ENCODE measurements around the gene CNTN5.

The CNTN5 gene

GRCh38 chr11:100296051-100296679, 1275.4 kb downstream of the CNTN5 start:
- no peaks in the 10 kb centered on the region for H3K4me1 ChIP-seq (ENCODE audit: control insufficient read depth, insufficient read depth, low read depth, low read length)
- H2AFZ ChIP-seq (ENCODE audit: low read depth, low read length): no peak overlapping the region
- H4K8ac ChIP-seq (ENCODE audit: low read length): no peak overlapping the region
- WGBS: 100% methylated on average over 1 of the region's 5 CpGs
- no peak overlapping the region for H2AK5ac ChIP-seq (ENCODE audit: low read length, severe bottlenecking)
- H3K14ac ChIP-seq (ENCODE audit: low read length in 2 of 2): no peak overlapping the region
- H3K18ac ChIP-seq (ENCODE audit: low read depth in 1 of 2, low read length in 2 of 2): no peak overlapping the region
- DNase-seq: no peak
- no peak overlapping the region for H3K4me3 ChIP-seq (ENCODE audit: insufficient read depth in 1 of 2, low read depth in 1 of 2, low read length in 2 of 2)
- H3K79me1 ChIP-seq (replicated peaks; ENCODE audit: low read length, poor library complexity, severe bottlenecking): no peaks in the 10 kb centered on the region
- no peak overlapping the region for H3K4ac ChIP-seq (ENCODE audit: low read depth in 1 of 2, low read length in 2 of 2)
- H4K91ac ChIP-seq (ENCODE audit: low read length): no peak overlapping the region
- no peak overlapping the region for H2BK120ac ChIP-seq (ENCODE audit: low read depth, low read length)
- H3K27me3 ChIP-seq (ENCODE audit: control insufficient read depth in 1 of 2, insufficient read depth in 1 of 2, low read length in 2 of 2): no peaks in the 10 kb centered on the region
- H2BK12ac ChIP-seq (ENCODE audit: low read length in 2 of 2): no peak overlapping the region
- no peaks in the 10 kb centered on the region for H3K36me3 ChIP-seq (ENCODE audit: control insufficient read depth in 1 of 2, insufficient read depth in 2 of 2, low read depth in 1 of 2, low read length in 2 of 2)
- H3K9me3 ChIP-seq (ENCODE audit: control insufficient read depth, low read length): no peaks in the 10 kb centered on the region
- no peak overlapping the region for H3K23ac ChIP-seq (ENCODE audit: low read length in 2 of 2)
- no peak overlapping the region for H2BK5ac ChIP-seq (ENCODE audit: low read depth, low read length, poor library complexity, severe bottlenecking)
- H3K27ac ChIP-seq (ENCODE audit: low read length, poor library complexity, severe bottlenecking): no peak overlapping the region
- no peak overlapping the region for H3K4me2 ChIP-seq (ENCODE audit: low read length, poor library complexity, severe bottlenecking)
- H2BK15ac ChIP-seq (ENCODE audit: low read depth, poor library complexity, severe bottlenecking): no peak overlapping the region
- H3K9ac ChIP-seq (ENCODE audit: low read length): no peak overlapping the region

- Histone ChIP-seq H2BK5ac (ENCODE audit: low read depth, low read length, poor library complexity, severe bottlenecking) (no peak overlapping the region), H2AFZ (ENCODE audit: low read depth, low read length) (no peak overlapping the region), H3K9ac (ENCODE audit: low read length) (no peak overlapping the region), H4K91ac (ENCODE audit: low read length) (no peak overlapping the region), H2BK12ac (ENCODE audit: low read length in 2 of 2) (no peak overlapping the region), H3K36me3 (ENCODE audit: control insufficient read depth in 1 of 2, insufficient read depth in 2 of 2, low read depth in 1 of 2, low read length in 2 of 2) (no peaks in the 10 kb centered on the region), H3K9me3 (ENCODE audit: control insufficient read depth, low read length) (no peaks in the 10 kb centered on the region), H3K4me1 (ENCODE audit: control insufficient read depth, insufficient read depth, low read depth, low read length) (no peaks in the 10 kb centered on the region), H3K4me3 (ENCODE audit: insufficient read depth in 1 of 2, low read depth in 1 of 2, low read length in 2 of 2) (no peak overlapping the region), H2BK15ac (ENCODE audit: low read depth, poor library complexity, severe bottlenecking) (no peak overlapping the region), H3K79me1 (replicated peaks; ENCODE audit: low read length, poor library complexity, severe bottlenecking) (no peaks in the 10 kb centered on the region), H3K23ac (ENCODE audit: low read length in 2 of 2) (no peak overlapping the region), H3K4me2 (ENCODE audit: low read length, poor library complexity, severe bottlenecking) (no peak overlapping the region), H4K8ac (ENCODE audit: low read length) (no peak overlapping the region), H3K27me3 (ENCODE audit: control insufficient read depth in 1 of 2, insufficient read depth in 1 of 2, low read length in 2 of 2) (no peaks in the 10 kb centered on the region), H3K27ac (ENCODE audit: low read length, poor library complexity, severe bottlenecking) (peak overlapping the region; percentile 60), H3K18ac (ENCODE audit: low read depth in 1 of 2, low read length in 2 of 2) (no peak overlapping the region), H2AK5ac (ENCODE audit: low read length, severe bottlenecking) (no peak overlapping the region), H2BK120ac (ENCODE audit: low read depth, low read length) (no peak overlapping the region), H3K4ac (ENCODE audit: low read depth in 1 of 2, low read length in 2 of 2) (no peak overlapping the region), H3K14ac (ENCODE audit: low read length in 2 of 2) (no peak overlapping the region)
- WGBS: 82% methylated on average over 1 of the region's 5 CpGs
- DNase-seq: no peak
Measured at GRCh38 chr11:100297516-100297915, 1276.8 kb downstream of the CNTN5 start.

GRCh38 chr11:100302824-100303223, 1282.1 kb downstream of the CNTN5 start:
- Histone ChIP-seq H2AK5ac (ENCODE audit: low read length, severe bottlenecking) (no peak overlapping the region), H2BK120ac (ENCODE audit: low read depth, low read length) (no peak overlapping the region), H3K4me1 (ENCODE audit: control insufficient read depth, insufficient read depth, low read depth, low read length) (no peaks in the 10 kb centered on the region), H2BK12ac (ENCODE audit: low read length in 2 of 2) (no peak overlapping the region), H3K4me2 (ENCODE audit: low read length, poor library complexity, severe bottlenecking) (no peak overlapping the region), H3K18ac (ENCODE audit: low read depth in 1 of 2, low read length in 2 of 2) (no peak overlapping the region), H3K23ac (ENCODE audit: low read length in 2 of 2) (no peak overlapping the region), H2BK5ac (ENCODE audit: low read depth, low read length, poor library complexity, severe bottlenecking) (no peak overlapping the region), H3K4ac (ENCODE audit: low read depth in 1 of 2, low read length in 2 of 2) (no peak overlapping the region), H3K27me3 (ENCODE audit: control insufficient read depth in 1 of 2, insufficient read depth in 1 of 2, low read length in 2 of 2) (no peaks in the 10 kb centered on the region), H4K8ac (ENCODE audit: low read length) (no peak overlapping the region), H3K14ac (ENCODE audit: low read length in 2 of 2) (no peak overlapping the region), H2AFZ (ENCODE audit: low read depth, low read length) (no peak overlapping the region), H3K79me1 (replicated peaks; ENCODE audit: low read length, poor library complexity, severe bottlenecking) (no peaks in the 10 kb centered on the region), H3K27ac (ENCODE audit: low read length, poor library complexity, severe bottlenecking) (no peak overlapping the region), H3K4me3 (ENCODE audit: insufficient read depth in 1 of 2, low read depth in 1 of 2, low read length in 2 of 2) (no peak overlapping the region), H3K36me3 (ENCODE audit: control insufficient read depth in 1 of 2, insufficient read depth in 2 of 2, low read depth in 1 of 2, low read length in 2 of 2) (no peaks in the 10 kb centered on the region), H3K9ac (ENCODE audit: low read length) (no peak overlapping the region), H3K9me3 (ENCODE audit: control insufficient read depth, low read length) (no peaks in the 10 kb centered on the region), H2BK15ac (ENCODE audit: low read depth, poor library complexity, severe bottlenecking) (no peak overlapping the region), H4K91ac (ENCODE audit: low read length) (no peak overlapping the region)
- WGBS: 92% methylated on average over 2 of the region's 3 CpGs
- no peak for DNase-seq

GRCh38 chr11:100303897-100304296, 1283.1 kb downstream of the CNTN5 start:
- Histone ChIP-seq H3K14ac (ENCODE audit: low read length in 2 of 2) (no peak overlapping the region), H3K27me3 (ENCODE audit: control insufficient read depth in 1 of 2, insufficient read depth in 1 of 2, low read length in 2 of 2) (no peaks in the 10 kb centered on the region), H4K8ac (ENCODE audit: low read length) (no peak overlapping the region), H3K9ac (ENCODE audit: low read length) (no peak overlapping the region), H2AFZ (ENCODE audit: low read depth, low read length) (no peak overlapping the region), H2BK5ac (ENCODE audit: low read depth, low read length, poor library complexity, severe bottlenecking) (no peak overlapping the region), H3K4me2 (ENCODE audit: low read length, poor library complexity, severe bottlenecking) (no peak overlapping the region), H3K27ac (ENCODE audit: low read length, poor library complexity, severe bottlenecking) (no peak overlapping the region), H3K23ac (ENCODE audit: low read length in 2 of 2) (no peak overlapping the region), H2BK120ac (ENCODE audit: low read depth, low read length) (no peak overlapping the region), H3K4me1 (ENCODE audit: control insufficient read depth, insufficient read depth, low read depth, low read length) (no peaks in the 10 kb centered on the region), H3K79me1 (replicated peaks; ENCODE audit: low read length, poor library complexity, severe bottlenecking) (no peaks in the 10 kb centered on the region), H3K4me3 (ENCODE audit: insufficient read depth in 1 of 2, low read depth in 1 of 2, low read length in 2 of 2) (no peak overlapping the region), H2AK5ac (ENCODE audit: low read length, severe bottlenecking) (no peak overlapping the region), H4K91ac (ENCODE audit: low read length) (no peak overlapping the region), H2BK15ac (ENCODE audit: low read depth, poor library complexity, severe bottlenecking) (no peak overlapping the region), H3K4ac (ENCODE audit: low read depth in 1 of 2, low read length in 2 of 2) (no peak overlapping the region), H2BK12ac (ENCODE audit: low read length in 2 of 2) (no peak overlapping the region), H3K9me3 (ENCODE audit: control insufficient read depth, low read length) (no peaks in the 10 kb centered on the region), H3K36me3 (ENCODE audit: control insufficient read depth in 1 of 2, insufficient read depth in 2 of 2, low read depth in 1 of 2, low read length in 2 of 2) (no peaks in the 10 kb centered on the region), H3K18ac (ENCODE audit: low read depth in 1 of 2, low read length in 2 of 2) (no peak overlapping the region)
- WGBS: 90% methylated on average over 3 of the region's 3 CpGs
- DNase-seq: no peak

Data from mesenchymal stem cell (in vitro differentiated cells and primary cell).